Nucleus accumbens (tissue), 56 donors: ENCODE measurements around the gene GDF11.
A peak's percentile ranks its signal among the peaks of the same experiment; 100 is the strongest.

Experiments
- DNase-seq, 56 donors: peaks; one replicate each; lab custom pipeline; 2025; lab: John Stamatoyannopoulos, UW

Gene GDF11

DNA sequence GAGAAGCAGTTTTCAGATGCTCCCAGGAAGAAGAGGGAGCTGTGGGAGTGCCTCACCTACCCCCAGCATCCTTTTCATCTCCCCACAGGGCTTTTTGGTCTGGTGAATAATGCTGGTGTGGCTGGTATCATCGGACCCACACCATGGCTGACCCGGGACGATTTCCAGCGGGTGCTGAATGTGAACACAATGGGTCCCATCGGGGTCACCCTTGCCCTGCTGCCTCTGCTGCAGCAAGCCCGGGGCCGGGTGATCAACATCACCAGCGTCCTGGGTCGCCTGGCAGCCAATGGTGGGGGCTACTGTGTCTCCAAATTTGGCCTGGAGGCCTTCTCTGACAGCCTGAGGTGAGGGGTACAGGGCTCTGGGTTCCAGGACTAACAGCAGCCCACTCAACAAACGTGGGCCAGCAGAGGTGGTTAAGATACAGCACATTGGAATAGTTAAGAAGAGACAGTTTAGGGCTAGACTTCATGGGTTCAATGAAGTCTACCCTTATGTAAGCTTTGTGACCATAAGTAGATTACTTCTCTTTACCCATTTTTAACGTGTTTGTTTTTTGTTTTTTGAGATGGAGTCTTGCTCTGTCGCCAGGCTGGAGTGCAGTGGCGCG, 21.2 kb upstream of the GDF11 start:
- DNase-seq = peak in 1 of 56 donors; percentile 46

DNA sequence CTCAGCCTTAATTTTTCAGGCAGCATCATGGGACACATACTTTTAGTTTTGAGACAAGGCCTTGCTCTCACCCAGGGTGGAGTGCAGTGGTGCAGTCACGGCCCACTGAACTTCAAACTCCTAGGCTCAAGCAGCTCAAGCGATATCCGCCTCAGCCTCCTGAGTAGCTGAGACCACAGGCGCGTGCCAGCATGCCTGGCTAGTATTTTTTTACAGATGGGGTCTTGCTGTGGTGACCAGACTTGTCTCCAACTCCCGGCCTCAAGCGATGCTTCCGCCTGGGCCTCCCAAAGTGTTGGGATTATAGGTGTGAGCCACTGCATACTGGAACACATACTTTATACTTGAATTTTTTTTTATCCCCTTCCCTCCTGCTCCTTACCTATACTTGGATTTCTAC, 20.0 kb upstream of the GDF11 start:
- DNase-seq = no peak

DNA sequence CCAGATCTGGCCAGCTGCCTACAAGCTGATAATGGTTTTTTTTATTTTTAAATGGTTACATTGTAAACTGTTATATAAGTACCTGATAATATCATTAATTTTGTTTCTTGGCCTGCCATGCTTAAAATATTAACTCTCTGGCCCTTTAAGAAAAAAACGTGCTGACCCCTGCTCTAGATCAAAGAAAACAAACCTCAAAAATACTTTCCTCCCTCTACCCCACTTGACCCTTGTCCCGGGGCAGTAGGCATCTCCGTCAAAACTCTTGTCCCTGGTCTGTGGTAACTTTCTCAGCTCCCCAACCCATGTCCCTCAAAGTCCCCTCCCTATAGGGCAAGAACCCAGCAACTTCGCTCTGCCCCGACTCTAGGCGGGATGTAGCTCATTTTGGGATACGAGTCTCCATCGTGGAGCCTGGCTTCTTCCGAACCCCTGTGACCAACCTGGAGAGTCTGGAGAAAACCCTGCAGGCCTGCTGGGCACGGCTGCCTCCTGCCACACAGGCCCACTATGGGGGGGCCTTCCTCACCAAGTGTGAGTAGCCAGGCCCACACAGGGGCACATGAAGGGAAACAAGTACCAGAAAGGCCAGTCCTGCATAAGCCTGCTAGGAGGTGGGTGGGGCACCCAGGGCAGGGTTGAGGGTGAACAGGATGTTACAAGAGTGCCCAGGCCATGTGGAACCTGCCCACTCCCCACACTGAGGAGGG, 19.3 kb upstream of the GDF11 start:
- no peak for DNase-seq

DNA sequence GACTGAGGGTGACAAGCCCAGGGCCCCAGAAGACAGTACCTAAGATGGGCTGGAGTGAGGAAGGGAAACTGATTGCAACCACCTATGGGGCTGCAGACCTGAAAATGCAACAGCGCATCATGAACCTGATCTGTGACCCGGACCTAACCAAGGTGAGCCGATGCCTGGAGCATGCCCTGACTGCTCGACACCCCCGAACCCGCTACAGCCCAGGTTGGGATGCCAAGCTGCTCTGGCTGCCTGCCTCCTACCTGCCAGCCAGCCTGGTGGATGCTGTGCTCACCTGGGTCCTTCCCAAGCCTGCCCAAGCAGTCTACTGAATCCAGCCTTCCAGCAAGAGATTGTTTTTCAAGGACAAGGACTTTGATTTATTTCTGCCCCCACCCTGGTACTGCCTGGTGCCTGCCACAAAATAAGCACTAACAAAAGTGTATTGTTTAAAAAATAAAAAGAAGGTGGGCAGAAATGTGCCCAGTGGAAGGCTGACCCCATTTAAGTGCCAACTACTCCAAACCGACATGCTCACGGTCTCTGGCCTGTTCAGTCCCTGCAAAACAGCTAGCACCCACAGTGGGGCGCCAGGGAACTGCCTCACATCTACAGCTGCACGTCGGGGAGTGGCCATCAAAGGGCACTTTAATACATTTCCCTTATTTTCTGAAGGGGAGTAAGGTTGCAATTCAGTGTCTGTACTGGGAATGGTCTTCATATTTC, 18.5 kb upstream of the GDF11 start:
- peak in 40 of 56 donors; percentile 6 to 79 (median 38) for DNase-seq

DNA sequence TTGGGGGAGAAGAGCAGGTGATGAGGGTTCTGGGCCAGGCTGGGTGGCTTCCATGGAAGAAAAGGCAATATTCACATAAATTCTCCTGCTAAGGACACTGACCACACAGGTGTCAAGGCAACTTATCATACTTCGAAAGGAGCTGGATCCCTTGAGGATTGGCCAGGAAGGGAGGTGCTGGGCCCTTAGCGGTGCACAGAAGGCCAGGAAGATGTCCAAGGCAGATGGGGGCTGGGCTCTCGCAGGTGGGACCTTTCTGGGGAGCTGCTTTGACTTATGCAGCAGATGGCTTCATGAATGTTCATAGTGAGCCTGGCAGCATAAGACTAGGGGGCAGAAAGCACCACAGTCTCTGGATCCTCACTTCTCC, 18.0 kb upstream of the GDF11 start:
- DNase-seq = no peak

DNA sequence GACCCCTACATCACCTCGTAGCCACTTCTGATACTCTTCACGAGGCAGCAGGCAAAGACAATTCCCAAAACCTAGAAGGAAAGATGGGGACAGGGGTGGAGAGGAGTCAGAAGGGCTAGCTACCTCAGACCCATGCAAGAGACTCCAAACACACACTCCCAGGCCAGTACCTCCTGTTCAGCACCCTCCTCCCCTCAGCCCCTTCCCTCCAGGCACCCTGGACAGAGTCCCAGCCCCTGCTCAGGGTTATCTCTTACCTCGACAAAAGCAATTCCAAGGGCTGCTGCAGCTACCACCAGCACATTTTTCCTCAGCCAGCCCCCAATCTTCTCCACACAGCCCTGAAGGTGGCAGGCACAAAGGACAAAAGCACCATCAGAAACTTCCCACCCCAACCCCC, 17.4 kb upstream of the GDF11 start:
- no peak for DNase-seq

DNA sequence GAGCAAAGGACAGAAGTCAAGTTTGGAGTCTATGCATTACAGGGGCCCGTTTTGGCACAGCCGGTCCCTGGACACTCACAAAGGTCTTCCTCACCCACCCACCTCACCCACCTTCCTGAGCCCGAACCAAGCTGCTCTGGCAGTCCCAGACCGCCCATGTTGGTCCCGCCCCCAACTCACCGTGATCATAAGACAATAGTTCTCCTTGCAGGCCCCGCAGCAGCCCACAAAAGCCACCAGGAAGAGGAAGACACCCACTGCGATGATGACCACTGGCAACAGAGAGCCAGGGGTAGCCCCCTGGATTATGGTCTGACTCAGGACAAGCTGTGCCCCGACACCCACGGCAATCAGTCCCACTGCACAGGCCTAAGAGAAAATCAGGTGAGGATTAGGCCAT, 16.0 kb upstream of the GDF11 start:
- no peak for DNase-seq

DNA sequence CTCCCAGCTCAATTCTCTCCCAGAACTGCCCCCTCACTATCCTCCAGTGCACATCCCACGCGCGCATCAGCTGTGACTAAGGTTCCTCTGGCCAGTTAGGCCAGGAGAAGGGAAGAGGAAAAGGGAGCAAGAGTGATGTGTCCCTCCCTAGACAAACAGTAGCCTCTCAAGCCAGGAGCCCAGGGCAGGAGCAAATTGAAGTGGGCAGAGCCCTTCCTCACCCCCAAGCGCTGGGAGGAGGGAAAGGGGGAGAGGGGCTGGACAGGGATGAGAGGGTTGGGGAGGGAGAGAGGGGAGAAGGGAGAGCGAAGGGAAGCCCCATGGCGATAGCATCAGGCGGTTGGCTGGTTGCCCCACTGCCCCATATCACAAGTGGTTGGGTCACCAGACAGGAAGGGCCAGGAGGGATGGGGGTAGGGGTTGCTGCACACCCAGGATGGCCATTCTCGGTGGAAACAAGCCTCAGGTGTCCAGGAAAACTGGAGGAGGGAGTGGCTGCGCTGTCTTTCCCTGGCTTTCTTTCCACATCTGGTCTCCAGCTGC, 15.2 kb upstream of the GDF11 start:
- peak in 15 of 56 donors; percentile 12 to 67 (median 45) for DNase-seq

DNA sequence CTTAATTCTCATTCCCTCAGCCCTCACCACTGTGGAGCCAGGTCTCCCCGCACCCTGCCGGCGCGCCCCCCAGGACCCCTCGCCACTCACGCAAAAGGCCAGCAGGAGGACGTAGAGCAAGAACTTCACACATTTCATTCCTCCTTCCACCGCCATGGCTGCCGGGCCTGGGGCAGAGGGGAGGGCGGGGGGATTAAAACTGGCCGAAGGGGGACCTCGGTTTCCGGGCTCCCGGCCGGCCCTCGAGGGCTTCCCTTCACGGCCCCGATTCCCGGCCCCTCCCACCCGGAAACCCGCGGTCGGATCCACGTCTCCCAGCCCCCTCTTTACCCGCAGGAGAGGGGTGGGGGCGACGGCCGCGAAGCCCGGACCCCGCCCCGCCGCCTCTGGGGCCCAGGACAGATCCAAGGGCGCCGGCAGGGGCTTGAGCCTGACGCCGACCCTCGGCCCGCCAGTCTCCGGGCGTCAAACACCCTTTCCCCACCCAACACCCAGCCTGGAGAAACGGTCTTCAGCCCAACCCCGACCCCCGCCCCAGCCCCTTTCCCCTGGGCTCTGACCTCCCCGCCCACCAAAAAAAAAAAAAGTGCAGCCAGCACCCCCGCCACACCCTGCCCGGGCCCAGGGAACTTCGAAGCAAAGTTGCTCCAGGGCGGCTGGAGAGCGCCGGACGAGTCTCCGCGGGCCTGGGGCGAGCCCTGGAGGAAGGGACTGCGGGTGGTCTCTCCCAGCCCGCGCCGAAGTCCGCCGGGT, 14.6 kb upstream of the GDF11 start:
- DNase-seq = peak in 49 of 56 donors; percentile 31 to 87 (median 66)

DNA sequence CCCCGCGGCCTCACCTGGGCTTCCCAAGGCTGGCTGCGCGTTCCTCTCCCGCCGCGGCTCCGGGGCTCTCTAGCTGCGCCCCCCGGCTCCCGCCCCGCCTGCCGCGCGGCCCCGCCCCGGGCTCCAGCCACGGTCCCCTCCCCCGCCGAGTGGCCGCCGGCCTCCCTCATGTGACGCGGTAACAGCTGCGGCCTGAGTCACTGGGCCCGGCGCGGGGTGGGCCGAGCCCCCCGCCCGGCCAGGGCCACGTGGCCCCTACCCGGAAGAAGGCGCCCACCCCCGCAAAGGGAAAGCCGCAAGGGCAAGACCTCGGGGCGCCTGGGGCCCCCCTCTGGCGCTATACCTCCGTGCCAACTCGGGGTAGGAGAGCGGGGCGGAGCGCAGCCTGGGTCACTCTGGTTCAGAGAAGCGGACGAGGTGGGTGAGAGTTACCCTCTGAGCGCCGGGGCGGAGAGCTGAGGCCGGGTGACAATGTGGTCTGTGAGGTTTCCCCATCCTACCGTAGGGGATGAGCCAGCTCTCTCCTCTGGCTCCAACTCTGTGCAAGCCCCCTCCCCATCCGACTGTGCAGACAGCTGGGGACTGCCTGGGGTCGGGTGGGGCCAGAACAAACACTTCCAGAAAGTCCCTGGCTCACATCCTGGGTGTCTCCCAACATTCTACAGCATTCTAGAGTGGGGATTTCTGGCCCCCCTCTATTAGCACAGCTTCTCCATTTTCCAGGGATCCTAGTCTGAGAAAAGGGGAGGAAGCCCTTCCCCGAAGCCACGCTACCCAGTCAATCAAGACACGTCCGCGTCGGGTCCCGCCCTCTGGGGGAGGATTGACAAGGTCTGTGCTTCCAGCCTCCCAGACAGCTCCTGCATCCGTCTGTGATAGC, 13.7 kb upstream of the GDF11 start, which contains the start of gene CD63:
Gene CD63, minus strand, starts transcription at position 71 of the 880 bp plus-strand sequence. CDS start 668 bp downstream, outside the sequence.
- peak in 55 of 56 donors; percentile 63 to 96 (median 87) for DNase-seq

DNA sequence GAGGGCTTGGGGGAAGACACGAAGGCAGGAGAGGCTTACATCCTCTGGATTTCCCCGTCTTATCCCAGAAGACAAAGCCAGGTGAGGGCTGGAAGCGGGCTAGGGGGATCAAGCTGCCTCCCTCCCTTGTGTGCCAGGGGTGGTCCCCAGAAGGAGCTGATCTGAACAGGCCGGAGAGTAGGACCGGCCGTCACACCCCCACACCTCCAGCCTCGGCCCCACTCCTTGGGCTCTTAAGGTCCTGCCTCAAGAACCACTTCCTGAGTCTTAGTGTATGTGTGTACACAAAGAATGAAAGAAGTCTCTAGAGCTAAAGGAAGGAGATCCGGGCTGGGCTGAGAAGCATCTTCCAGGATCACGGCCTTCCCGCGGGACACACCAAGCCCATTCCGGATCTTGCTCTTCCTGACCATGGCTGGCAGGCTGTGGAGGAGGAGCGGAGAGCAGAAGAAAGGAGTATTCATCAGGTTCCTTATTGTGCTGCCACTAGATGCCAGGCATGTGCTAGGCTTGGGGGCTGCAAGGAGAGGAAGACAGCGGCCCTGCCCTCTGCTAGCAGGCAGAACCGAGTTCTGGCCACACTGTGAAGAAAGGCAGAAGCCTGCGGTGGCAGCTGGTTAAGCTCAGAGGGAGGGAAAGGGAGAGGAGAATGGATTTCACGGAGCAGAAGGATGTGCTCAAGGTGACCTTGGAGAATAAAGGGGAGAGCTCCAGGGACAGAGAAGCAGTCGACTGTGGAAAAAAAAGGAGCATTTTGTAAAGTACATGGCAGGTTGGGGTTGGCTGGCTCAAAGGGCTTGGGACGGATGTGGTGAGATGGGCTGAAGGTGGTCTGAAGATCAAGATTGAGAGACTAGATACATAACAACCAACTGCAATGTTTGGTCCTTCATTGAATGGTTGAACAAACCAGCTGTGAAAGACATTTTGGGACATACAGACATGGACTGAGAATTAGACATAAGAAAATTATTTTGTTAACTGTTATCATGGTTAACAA, 12.8 kb upstream of the GDF11 start:
- peak in 51 of 56 donors; percentile 31 to 83 (median 68) for DNase-seq

DNA sequence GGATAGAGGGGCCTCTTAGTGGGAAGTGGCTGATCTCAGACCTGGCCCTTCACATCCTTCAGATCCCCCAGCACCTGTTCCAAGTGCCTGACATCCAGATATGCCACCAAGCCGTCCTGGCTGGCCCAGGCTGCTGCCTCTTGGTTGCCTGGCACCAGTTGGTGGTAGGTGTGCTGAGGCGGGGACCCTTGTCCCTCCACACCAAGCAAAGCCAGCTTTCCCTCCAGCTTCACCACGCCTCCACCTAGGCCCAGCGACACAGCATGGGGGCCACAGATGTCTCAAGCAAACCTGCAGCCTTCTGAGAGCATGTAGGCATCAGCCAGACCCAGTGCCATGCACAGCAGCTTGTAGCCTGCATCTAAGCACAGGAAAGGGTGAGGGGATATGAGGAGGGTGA, 10.6 kb upstream of the GDF11 start:
- no peak for DNase-seq

DNA sequence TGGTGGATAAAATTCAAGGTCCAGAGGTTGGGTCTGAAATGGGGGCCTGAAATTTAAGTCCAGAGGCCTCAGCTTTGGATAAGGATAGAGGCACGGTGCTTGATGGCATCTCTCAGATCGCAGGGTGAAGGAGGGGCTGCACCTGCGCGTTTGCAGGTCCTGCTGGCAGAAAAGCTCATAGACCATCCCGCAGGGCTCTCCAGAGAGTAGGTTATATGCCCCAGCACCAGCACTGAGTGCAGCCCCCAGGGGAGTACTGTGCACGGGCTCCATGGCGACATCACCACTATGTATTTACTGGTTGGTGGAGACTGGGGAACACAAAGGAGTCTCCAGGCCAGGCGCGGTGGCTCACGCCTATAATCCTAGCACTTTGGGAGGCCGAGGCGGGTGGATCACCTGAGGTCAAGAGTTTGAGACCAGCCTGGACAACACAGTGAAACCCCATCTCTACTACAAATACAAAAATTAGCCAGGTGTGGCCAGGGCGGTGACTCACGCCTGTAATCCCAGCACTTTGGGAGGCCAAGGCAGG, 9.8 kb upstream of the GDF11 start:
- DNase-seq = no peak

DNA sequence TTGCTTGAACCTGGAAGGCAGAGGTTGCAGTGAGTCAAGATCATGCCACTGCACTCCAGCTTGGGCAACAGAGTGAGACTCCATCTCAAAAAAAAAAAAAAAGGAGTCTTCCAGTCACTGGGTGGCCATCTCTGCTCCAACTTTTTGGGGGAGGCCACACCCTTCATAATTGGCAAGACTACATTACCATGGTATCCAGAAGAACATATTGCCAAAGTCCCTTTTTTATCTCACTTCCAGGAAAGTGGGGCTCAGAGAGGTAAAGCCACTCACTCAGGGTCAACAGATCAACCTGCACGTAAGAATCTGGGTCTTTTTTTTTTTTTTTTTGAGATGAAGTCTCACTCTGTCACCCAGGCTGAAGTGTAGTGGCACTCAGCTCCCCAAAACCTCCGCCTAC, 9.1 kb upstream of the GDF11 start:
- DNase-seq = no peak

DNA sequence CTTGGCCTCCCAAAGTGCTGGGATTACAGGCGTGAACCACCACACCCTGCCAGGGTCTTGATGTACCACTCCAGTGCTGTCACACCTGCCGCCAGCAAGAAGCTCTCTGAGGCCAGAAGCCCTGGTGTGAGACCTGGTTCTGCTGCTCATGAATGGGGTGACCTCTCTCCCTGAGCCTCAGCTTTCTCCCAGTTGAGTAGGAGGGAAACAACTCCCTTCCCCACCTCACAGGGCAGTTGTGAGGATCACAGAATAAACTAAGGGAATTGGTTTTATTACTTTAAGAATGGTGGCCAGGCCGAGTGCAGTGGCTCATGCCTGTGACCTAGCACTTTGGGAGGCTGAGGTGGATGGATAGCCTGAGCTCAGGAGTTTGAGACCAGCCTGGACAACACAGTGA, 8.3 kb upstream of the GDF11 start:
- no peak for DNase-seq

DNA sequence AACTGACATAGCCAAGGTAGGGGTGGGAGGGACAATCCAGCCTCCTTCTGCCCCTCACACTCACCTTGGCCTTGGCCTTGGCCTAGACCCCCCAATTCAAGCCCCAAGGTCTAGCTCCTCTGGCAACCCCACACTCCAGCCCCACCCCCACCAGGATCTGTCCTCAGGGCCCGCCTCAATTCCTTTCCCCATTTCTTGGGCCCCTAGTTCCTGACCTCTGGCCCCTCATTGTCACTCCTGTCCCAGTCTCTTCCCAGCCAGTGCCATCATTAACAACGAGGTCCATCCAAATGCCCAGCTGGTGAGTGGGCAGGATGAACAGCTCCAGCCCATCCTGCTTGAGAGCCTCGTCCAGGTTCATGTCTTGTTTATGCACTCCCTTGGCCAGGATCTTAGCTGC, 6.8 kb upstream of the GDF11 start:
- DNase-seq = no peak

DNA sequence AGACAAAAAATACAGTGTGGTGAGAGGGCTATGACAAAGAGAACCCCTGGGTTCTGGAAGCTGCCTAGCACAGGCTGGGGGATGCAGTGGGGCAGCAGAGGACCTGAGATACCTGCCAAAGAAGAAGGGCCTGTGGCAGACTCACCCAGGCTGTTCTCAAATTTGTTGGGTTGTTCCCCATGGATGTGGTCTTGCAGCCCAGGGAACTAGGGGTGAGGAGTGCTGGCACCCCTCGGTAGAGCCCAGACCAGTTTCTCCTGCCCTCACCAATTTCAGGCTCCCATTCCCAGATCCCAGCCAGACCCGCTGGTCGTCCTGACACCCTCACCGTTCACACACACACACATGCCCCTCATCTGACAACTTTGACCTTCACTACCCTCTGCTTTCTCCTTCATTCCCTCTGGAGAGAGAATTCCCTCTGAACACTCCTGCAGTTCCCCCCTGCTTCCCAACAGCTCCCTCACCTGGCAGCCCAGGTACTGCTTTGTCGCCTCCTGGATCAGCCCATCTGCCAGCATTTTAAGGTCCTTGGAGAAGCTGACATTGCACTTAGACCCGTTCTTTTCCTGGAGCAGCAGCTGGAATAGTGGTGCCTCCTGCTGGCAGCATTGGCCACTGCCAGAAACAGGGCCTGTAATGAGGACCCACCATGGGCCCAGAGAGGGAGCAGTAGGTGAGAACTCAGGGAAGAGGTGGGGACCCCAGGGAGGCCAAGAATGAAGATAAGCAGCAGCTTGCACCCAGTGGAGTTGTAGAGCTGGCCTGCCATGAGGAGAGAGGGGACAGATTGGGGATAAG, 5.9 kb upstream of the GDF11 start:
- DNase-seq = peak in 45 of 56 donors; percentile 17 to 79 (median 43)
